Muscle of arm (tissue), 12 donors: ENCODE measurements around the gene KCNJ10. TPM values are rescaled to one million over a fixed set of nuclear protein-coding genes. Genes with fewer than 3 reads are reported as not detected.
"Not testable (repeated sequence)": the region's sequence is repeated elsewhere in the genome, so short reads cannot be mapped to it uniquely, and the experiment has no call there.

Source experiments
- DNase-seq: peaks from one replicate; pipeline ENCODE4 v3.0.0-alpha.2; 2013
- polyA plus RNA-seq, 12 donors: library from polyadenylated mRNA; unstranded; fragments of 120-200 nt; gene quantifications; one replicate each; pipeline ENCODE4 v1.2.1, GENCODE V29; 2013; ENCODE audit not compliant: insufficient read length in 12 of 12

Gene KCNJ10
- polyA plus RNA-seq, 12 donors, result 0.28 to 1.7 (median 0.58) TPM; not detected in 2

DNA sequence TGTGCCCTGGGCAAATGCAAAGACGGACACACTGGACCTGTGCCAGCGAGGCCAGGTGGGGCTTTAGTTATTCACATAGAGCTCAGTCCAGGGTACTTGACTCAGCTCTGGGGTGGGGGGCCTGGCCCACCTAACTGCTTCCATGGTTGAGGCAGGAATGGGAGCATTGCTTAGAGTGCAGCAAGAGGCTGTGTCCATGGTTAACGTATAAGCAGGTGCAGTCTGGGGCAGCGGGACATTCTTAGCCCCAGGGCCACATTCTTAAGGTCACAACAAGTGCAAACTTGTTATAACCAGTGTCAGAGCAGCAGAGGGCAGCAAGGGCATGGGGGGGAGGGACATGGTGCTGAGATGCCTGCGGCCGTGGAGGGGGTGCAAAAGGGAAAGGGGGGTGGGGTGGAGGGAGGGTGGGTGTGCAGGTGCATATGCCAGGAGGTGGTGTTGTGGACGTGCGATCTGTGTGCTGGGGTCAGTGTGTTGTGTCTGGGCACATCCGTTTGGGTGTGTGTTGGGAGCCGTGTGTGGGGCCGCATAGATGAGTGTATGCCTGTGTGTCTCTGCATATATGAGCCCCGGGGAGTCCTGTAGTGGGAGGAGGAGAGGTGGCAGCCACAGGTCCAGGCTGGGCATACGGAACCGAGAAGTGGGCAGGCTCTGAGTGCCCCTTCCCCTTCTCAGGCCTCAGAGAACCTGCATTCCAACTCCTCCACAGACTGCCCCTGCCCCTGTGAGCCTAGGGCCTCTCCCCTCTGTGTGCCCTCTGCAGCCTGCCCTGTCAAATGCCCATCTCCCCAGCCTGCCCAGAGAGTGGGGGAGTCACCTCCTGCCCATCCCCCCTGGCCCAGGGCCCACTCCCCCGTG lies 8.4 kb downstream of the KCNJ10 start:
- DNase-seq, result no peak

DNA sequence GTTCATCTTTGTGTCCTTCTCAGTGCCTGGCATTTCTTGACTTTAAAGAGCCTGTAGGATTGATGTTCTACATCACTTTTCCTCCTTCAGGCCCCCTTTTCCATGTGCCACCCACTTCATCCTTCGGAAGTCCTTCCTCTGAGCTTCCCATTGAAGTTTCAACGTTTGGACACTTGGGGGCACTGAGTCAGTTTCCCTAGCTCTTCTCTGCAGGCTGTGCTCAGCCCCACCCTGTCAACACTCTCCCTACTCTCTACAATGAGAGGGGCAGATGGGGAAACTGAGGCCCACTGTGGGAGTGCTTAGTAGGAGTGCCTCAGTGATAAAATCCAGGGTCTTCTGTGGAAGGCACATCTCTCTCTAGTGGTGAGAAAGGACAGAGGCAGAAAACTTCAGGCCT lies 11.9 kb downstream of the KCNJ10 start:
- DNase-seq, result no peak

DNA sequence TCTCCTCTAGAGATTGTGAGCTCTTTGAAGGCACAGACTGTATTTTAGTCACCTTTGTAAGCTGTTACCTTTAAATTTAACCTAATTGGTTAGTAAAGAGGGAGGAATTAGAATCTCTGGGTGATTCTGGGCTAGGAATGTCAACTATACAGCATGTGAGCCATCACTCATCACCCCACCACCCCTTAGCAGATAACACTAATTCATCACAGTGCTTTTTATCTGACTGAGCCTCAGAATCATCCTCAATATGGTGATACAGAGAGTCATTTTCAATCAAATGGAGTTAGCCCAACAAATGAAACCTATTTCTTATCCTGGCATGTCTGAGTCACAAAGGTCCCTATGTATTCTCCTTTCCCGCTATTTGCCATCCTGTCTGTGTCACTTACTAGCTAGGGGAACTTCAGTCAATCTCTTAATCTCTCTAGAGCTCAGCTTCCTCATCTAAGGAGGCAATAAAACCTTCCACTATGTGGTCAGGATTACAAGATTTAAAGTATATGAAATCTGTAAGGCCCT lies 13.3 kb downstream of the KCNJ10 start:
- DNase-seq, result no peak

DNA sequence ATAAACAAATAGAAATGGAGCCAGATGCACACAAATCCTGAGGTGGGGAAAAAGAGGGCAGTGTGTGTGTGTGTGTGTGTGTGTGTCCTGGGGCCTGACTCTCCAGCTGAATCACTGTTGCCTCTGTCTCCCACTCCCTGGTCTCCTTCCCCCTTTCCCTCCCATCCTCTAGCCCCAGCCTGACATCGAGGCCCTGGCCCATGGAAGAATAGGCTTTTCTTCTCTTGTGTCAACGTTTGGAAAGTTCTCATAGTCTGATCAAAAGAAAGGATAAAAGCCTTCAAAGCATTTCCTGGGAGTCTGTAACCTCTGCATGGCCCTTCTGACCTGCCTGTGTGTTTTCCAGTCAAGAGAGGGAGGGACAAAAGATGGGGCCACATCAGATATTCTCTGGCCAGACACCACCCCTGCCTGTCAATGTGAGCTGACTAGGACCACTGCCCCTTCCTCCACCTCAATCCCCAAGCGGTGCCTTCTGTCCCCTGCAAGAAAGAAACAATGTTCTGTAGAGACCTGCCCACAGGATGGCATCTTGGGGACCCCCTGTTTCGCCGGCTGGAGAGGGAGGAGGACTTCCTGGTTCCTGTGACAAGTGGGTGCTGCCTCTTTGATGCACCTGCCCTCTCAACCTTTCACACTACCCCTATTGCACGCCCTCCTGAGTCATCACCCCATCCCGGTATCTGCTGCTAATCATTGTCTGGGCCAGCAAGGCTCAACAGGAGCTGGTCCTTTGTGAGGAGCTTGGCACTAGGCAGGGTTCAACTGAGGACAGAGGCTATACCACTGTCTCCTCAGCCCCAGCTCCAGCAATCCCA lies 16.2 kb downstream of the KCNJ10 start:
- no peak for DNase-seq

DNA sequence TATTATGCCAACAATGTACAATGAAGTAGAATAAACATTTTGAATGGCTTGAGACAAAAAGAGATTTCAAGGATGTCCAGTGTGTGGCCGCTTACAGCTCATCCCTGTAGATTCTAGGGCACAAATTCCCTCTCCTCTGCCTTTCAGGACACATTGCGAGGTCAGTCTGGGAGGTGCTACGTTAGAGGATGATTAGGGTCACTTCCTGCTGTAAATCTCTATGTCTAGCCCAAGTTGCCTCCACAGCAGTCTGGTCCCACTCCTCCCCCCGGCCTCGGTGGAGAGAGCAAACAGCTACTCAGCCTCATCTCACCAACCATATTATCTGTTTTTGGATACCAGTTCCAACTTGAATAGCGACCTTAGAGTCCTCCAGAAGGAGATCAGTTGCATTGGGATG lies 17.0 kb downstream of the KCNJ10 start:
- no peak for DNase-seq

DNA sequence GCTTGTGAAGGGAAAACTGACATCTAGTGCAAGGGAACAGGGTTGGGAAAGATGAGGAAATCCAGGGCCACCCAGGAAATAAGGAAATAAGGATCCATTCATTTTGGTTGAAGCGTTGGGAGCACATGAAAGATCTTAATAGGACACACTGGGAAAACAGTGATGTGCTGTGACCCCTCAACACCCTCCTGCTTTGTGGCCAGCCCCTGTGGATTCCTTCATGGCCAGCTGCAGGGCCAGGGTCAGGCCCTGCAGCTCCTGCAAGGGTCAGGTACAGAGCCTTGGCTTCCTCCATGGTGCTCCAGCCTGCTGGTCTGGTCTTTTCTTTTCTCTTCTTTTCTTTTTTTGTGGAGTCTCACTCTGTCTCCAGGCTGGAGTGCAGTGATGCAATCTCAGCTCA lies 19.3 kb downstream of the KCNJ10 start:
- no peak for DNase-seq

DNA sequence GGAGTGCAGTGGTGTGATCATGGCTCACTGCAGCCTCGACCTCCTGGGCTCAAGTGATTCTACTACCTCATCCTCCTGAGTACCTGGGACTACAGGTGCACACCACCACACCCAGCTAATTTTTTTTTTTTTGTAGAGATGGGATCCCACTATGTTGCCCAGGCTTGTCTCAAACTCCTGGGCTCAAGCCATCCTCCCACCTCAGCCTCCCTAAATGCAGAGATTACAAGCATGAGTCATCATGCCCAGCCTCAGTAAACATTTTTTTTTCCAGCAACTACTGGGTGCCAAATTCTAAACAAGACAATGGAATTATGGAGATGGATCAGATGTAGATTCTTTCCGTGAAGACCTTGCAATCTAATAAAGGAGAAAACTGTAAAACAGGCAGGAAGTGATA lies 19.8 kb downstream of the KCNJ10 start:
- not testable (repeated sequence) for DNase-seq

DNA sequence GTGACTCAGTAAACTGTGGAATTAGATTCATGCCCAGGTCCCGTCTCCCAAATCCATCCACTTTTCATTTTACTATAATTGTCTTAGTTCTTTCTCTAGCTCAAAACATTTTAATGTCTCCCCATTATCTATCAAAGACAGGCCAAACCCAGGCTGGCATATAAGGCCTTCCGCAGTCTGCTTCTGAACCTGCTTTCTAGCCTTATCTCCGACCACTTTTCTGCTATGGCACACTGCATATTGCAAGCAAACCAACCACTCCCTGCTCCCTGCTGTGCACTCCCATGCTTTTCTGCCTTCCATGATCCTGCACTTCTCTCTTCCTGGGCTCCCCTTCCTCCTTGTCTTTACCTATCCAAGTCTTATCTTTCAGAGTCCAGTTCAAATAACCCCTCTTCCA lies 20.9 kb downstream of the KCNJ10 start:
- DNase-seq, result no peak

DNA sequence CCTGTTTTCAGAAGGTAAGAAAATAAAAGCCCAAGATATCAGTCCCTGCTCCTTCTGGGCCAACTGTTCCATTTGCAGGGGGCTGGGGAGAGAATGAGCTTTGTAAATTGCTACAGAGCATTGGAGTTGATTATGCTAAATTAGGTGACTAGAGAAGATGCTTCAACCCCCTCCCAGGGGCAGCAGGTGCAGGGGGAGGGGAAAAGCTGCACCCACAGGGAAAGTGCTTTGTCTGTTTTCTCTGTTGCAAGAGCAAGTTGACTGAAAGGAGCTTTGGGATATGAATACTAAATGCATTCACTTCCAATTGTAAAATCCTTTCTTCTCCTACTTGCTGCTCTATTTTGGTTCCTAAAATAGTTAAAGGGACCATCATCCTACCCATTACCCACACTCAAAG lies 21.6 kb downstream of the KCNJ10 start:
- DNase-seq, result no peak

DNA sequence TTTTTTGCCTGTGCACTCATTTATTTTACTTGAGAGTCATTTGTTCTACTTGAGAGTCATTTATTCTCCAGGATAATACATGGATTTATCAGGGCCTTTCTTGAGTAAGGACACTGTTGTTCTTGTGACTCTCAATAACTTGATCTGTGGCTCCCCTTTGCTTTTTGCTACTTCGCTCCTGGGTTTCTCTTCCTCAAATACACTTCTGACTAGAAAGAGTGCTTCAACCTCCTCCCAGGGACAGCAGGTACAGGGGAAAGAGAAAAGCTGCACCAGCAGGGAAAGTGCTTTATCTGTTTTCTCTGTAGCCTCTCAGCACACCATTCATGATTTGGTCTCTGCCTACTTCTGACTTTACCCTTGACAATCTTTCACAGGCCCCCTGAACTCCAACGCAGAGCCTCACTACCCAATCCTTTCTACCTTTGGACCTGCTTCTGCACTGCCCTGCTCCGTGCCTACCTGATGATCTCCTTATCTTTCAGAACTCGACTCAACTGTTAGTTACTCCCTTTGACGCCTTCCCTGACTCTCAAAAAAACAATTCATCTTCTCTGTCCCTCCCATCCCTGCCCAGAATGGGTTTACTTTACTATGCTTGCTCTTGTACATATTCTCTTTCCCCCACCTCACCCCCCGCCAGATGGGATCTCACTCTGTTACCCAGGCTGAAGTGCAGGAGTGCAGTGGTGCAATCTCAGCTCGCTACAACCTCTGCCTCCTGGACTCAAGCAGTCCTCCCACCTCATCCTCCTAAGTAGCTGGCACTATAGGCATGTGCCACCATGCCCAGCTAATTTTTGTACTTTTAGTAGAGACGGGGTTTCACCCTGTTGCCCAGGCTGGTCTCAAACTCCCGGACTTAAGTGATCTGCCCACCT lies 22.6 kb downstream of the KCNJ10 start:
- DNase-seq, result no peak

DNA sequence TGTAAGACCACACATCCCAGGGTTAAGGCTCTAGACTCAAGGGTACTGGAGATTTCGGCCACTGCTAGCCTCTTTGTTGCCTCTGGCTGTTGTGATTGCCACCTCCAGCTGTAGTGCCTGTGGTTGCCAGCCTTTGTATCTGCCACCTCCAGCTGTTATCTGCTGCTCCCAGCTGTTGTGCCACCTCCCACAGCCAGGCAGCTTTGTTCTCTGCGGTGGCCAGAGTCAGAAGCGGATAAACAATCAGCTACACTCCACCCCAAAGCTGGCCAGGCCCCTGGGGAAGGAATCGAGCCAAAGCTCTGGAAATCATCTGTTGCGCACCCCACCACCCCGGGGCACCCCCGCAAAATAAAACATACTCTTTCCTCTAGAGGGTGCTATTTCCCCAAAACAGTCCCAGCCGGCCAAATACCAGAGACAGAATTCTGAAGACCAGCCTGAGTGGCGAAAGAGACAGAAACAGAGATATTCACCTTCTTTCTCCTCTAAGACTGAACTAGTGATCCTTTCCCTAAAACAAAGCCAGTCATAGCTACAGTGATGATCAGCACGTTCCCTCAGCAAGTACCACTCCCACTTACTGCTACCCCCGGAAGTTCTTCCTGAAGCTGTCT lies 23.4 kb downstream of the KCNJ10 start:
- DNase-seq, result peak; percentile 27

DNA sequence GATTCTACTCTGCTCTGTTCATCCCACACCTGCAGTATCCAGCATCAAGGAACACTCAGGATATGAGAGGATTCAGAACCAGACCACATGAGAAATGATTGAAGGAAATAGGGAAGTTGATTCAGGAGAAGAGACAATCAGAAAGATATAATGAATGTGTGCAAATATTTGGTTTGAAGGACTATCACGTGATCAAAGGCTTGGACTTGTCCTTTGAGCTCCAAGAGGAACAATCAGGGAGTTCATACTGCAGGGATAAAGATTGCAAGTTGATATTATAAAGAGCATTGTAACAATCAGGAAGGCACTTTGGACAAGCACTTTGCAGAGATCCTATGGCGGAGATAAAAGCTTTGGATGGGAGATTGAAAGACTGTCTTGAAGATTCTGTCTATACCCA lies 24.3 kb downstream of the KCNJ10 start:
- no peak for DNase-seq

DNA sequence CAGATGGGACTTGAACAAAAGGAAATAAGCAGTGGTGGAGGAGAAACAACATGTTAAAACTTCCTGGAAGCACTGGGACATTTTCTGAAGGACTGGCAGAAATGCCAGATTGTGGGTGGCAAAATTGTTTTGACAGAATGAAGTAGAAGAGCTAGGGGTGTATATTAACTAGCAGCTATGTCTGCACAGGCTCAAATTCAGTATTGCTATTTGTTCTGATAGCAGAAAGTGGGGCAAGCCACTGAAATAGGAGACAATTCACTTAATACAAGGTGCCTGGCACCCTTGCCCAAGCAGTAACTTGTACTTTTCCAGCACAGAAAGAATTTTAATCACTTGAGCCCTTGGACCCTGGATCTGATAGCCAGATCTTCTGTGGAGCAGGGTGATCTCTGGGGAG lies 26.4 kb downstream of the KCNJ10 start:
- no peak for DNase-seq

DNA sequence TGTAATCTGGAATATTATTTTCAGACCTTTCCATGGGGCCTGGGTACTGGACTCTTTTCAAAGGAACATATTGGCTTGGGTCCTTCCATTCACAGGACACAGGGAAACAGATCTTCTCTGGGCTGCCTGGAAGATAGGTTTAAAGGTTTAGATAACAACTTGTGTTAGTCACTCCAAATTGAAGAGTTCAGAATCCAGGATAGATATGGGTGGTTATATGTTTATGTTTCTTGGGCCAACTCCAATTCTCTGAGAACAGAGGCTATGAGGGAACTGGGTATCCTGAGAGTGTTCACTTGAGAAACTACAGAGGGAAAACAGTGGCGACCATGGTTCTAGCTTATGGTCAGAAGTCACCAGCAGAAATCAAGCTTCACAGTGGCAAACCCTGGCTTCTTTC lies 29.5 kb downstream of the KCNJ10 start:
- no peak for DNase-seq

DNA sequence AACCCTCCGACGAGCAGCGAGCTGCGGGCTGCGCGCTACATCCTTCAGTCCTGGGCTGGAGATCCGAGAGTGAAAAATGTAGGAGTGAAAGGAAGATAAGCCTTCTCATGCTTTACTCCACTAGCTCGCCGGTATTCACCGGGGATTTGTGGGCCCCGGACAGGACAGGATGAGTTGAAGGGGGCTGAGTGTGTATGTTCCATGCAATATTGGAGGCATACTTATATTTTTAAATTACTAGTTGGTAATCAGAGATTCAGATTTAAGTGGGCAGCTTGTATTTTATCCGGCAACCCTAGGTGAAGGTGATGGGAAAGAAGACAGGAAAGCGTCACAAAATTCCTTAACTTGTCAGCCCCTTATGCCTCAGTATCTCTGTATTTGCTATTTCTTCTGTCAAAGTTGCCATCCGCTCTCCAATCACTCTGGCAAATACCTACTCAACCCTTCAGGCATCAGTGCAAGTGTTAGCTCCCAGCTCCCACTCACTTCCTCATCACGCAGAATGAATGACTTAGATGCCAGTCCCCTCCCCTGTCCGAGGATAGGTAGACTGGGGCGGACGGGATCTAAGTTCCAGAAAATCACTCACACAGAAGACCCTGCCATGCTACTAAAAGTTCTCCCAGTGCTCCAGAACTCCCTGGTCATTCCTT lies 37.7 kb downstream of the KCNJ10 start:
- peak; percentile 7 for DNase-seq

DNA sequence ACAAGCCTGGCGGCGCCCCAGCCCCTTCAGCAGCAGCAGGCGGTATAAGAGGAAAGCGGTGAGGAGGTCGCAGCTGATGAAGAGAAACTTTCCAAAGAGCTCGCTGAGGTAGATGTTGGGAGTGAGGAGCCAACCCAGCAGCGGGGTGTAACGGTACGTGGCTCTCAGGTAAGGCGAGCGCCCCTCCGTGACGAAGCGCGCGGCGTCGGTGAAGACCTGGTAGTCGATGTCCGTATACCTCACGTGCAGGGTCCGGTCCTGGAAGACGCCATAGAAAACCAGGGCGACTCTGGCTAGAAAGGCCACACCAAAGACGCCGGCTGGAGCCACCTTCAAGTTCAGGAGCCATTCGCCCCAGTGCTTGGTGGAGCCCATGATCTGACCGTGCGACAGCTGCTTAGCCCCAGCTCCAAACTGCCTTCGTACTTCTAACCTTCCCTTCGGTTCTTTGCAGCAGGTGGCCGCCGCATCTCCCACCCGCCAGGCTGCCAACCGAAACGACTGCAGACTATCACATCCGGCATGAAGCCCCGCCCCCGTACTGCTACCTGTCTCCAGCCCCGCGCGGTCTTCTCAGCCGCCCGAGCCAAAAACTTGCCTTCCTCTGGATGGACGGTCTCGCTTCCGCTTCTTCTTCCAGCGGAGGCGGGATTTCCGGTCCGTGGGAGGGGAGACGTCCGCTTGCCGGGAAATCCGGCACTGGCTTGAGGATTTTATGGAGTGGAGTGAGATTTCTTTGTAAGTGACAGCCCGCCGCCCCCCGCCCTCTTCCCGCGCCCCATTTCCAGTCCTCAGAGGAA lies 38.4 kb downstream of the KCNJ10 start, which contains the start of gene PIGM:
Gene PIGM (minus strand): TSS at position 626 of the 800 bp plus-strand sequence. CDS start 251 bp downstream, at position 375.
- peak; percentile 93 for DNase-seq

DNA sequence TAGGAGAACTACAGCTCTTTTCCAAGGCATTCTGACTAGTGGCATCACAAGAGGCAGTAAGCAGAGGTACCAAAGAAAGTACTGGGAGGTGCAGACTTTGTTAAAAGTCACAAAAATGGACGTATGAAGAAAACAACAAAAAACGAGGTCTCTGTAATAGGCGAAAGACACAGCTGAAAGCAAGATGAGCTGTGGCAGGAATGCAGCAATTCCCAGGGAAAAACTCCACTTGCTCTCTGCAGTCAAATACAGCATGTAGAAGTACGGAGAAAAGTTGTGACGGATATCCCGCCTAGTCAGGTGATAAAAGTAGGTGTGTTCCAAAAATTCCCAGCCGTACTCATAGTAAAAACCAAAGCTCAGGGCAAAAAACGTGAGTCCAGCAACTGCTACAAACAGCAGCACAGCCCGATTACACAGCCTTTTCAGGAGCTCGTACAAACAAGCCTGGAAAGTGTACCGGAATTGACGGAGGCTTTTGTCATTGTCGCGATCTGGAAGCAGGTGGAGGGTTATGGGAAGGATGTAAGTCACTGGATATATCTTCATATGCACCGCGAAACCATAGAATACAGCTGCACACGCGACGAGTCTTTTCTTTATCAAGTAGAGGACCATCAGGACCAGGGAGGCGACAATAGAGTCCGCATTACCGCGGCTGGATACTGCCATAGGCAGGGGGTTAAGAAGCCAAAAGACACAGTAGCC lies 39.1 kb downstream of the KCNJ10 start:
- no peak for DNase-seq

DNA sequence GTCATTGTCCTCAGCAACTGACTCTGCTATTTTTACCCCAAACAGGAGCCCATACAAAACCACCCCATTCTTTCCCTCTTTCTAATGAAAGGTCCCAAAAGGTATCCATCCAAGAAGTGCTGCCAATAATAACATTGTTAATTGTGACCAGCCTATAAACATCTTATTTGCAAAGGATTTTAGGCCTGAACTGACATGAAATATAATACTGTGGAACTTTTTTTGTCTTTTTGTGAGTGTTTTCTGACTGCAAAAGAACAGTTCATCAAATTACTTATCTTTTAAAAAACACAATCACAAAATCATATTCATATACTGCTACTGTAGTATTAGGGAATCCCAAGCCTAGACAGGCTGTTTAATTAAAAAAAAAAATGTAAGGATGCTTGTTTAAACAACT lies 41.5 kb downstream of the KCNJ10 start:
- DNase-seq, result no peak

DNA sequence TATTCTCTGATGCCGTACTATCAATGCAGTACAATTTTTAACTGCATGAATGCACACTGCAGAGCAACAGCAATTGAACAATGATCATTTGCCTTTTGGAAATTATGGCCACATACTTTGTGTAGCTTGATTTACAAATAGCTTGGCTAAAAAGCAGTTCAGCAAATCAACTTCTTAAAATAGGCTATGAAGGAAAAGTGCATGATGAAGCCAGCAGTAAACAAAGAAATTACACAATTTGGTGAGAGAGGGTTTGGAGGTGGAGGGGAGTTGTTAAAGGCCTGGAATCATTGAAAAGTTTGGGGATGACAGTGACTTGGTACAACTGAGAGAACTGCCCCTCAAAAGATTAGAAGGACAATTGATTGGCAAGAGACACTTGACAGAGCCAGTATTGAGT lies 44.6 kb downstream of the KCNJ10 start:
- DNase-seq, result no peak
